GM12801 (cell line): ENCODE data around the gene BLCAP.

Source experiments
- CTCF ChIP-seq: IDR thresholded peaks from one replicate; pipeline ENCODE4 v1.5.1; 2011; ENCODE audit warnings: control low read depth; ENCODE audit not compliant: insufficient read length; ENCODE audit errors: extremely low read depth

BLCAP gene

GRCh38 chr20:37567671-37568588, 40.3 kb upstream of the BLCAP start:
- no peak for TF ChIP-seq CTCF

DNA sequence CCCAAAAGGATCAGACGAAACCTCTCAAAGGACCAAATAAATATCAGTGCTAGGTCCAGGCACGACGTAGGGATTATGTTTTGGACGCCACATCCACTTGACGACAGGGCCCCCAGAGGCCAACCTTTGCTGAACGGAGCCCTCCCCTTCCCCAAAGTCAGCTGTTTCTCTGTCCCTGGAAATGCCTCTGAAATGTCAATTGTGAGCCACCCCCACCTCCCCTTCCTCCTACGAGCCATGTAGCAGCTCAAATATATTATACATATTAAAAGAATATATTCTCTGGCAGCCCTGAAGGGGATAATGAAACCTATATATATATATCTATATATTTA, 39.6 kb upstream of the BLCAP start:
- no peak for TF ChIP-seq CTCF

- TF ChIP-seq CTCF: no peak
Measured at GRCh38 chr20:37566590-37567330, 39.1 kb upstream of the BLCAP start.

DNA sequence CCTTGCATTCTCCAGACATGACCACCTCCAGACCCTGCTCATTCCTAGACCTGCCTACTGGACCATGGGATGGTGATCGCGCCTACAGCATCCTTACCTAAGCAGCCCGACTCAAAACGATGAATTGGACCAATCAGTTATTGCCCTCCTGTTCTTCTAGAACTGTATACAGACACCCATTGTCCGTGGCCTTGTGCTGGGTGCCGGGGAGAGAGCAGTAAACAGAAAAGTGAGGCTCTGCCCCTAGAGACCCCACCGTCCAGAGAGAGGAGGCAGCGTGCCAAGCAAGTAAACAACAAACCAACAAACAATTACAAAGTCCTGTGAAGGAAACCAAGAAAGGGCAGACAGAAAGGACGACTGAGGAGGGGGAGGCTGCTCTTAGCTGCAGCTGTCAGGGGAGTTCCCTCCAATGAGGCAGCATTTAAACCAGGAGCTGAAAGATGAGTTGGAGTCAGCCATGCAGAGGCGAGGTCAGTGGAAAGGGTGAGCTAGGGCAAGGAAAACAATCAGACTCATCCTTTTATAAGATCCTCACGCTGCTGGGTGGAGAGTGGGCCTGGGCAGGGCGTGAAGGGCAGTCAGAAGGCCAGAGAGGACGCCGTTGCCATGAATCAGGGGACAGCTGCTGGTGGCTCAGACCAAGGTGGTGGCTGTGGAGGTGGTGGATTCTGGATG, 37.6 kb upstream of the BLCAP start:
- no peak for TF ChIP-seq CTCF

DNA sequence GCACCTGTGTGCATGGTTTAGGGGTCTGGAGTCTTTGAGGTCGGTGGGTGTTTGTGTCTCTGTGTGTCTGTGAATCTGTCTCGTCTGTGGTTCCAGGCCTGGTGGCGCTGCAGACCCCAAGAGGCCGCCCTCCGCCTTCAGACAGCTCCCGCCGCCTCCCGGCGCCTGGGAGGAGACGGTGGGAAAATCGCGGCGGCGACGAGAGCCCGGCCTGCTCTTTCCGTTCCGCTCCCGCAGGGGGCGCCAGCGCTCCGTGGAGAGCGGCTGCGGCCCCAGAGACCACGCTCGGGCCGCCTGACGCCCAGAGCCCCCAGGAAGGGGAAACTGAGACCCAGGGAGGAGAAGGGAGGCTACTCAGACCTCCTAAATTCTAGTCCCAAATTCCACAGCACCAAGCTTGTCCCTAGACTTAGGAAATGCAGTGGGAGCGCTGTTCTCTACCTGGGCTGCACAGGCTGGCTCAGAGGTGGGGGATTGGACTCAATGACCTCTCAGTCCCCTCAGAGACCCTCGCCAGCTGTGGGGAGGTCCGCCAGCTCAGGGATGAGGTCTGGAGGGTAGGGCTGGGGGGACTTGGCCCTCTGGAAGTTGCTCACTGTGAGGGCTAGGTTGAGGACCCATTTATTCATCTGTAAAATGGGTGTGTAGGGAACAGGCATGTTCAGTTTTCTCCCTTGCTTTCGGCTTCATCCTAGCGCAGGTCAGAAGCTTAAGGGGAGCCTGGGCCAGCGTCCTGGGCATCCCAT, 36.9 kb upstream of the BLCAP start:
- no peak for TF ChIP-seq CTCF

GRCh38 chr20:37564016-37564387, 36.3 kb upstream of the BLCAP start:
- no peak for TF ChIP-seq CTCF
